HG03280 (cell line): Measurements from ENCODE around the gene POU5F2.

ENCODE experiments used
- ATAC-seq: cut with Tn5 transposase; IDR thresholded peaks from one replicate; pipeline ENCODE4 v1.9.1; 2021; ENCODE audit warnings: mild to moderate bottlenecking, moderate library complexity; ENCODE audit not compliant: unreplicated experiment

POU5F2 gene

DNA sequence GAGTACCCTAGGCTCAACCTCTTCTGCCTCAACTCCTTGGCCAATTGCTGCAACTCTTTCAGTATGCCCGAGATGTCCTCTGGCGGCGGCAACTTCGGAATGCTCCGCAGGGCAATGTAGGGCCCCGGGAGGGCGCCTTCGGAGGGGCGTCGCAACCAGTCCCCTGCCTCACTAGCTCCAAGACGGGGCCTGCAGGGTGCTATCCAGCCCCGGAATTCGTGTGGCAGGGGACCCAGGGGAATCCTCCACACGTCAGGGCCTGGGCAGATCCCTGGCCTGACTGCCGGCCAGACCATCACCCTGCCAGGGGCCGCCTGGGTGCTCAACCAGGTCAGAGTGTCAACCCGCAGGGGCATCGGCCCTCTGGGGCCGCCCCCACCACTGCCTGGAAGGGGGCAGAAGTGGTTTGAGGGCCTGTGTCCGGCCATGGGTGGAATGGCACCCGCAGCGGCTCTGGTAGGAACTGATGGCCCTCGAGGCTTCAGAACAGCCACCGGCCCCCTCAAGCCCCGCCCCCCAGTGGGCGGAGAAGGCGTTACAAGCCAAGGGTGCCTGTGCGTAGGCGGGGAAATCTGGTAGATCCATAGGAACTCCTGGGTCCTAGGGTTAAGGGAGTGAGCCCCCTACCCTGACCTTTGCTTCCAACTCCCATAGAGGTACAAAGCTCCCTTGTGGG, at the start of gene POU5F2:
Gene POU5F2 (minus strand): TSS at position 465 of the 676 bp plus-strand sequence. CDS start 37 bp downstream, at position 428.
- ATAC-seq, result no peak

DNA sequence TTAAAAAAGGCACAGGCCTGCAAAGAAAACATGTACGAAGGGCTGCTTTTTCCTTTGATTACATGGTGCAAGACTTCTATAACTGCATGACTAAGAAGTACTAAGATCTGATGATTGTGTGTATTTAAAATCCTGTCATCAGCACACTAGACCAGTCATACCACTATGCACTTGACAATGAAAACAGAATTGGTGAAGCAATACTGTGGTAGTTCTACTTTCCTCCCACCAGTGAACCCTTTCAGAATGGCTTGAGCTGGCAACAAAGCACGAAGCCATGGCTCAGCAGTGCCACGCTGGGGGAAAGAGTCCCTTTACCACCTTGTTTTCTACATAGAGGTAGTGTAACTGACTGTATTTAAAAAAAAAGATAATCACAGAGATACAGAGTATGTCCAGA, 49.0 kb upstream of the POU5F2 start:
- no peak for ATAC-seq

DNA sequence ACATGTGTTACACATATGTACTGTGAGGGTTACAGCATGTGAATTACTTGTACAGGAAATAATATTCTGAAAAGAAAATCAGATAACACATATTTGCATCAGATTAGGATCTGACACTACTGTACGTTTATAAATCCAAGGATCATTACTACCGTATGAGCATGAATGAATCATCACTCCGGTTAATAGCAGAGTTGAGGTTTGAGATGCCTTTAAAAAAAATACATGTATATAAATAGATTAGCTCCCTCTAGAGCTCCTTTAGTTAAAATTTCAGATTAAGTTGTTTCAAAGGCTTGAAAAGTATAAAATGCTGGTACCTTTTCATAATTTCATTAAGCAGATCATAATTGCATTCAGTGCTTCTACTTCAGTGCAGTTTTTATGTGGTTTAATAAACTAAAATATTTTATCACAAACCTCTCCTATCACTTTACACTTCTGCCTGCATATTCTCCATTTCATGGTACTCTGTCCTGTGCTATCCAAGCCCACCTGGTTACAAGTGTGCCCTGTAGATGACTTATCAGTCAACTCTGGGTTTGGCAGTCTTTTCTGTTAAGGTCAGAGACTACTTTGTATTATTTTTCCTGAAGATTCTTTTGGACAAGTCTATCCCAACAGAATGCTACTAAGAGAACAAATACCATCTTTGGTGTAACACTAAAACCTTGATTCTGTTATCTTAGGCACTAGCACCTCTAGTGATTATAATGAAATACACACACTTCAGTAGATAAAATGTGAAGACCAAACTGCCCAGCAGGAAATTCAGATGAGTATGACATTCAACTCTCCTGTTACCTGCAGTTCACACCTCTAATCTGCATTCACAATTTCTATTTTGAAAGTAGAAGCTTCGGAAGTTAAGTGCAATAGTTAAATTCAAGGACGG, 48.0 kb upstream of the POU5F2 start:
- ATAC-seq, result no peak

- no peak for ATAC-seq
These were observed 46.2 kb upstream of the POU5F2 start for GRCh38 chr5:93787598-93787997.

- ATAC-seq, result no peak
These were observed 44.1 kb upstream of the POU5F2 start for GRCh38 chr5:93785475-93785874.

GRCh38 chr5:93782978-93783377, 41.6 kb upstream of the POU5F2 start:
- no peak for ATAC-seq

- no peak for ATAC-seq
These were observed 36.2 kb upstream of the POU5F2 start for GRCh38 chr5:93777620-93778019.

DNA sequence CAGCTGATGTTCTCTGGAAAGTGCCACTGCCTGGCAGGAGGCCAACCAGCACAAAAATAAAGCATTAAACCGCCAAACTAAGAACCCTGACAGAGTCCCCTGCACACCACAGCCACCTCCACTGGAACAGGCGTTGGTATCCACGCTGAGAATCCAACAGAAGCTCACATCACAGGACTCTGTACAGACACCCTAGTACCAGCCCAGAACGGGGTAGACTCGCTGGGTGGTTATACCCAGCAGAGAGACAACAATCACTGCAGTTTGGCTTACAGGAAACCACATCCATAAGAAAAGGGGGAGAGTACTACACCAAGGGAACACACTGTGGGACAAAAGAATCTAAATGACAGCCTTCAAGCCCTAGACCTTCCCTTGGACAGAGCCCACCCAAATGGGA, 15.0 kb upstream of the POU5F2 start:
- no peak for ATAC-seq

DNA sequence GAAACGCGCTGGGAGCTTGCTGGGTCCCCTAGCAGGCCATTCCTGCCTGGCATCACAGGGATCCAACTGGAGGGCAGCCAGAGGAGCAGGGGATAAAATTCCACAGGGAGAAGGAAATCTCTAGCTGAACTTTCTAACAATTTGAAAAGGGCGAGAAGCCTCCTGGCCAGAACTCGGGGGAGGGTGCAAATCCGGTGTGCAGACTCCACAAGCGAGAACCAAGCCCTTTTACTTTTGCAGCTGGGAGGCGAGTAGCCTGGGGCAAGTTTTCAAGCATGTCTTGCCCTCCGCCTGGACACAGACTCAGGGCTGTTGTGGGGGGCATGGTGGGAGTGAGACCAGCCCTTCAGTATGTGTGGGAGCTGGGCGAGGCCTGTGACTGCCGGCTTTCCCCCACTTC, 14.3 kb upstream of the POU5F2 start:
- no peak for ATAC-seq

- no peak for ATAC-seq
These were observed 7.5 kb upstream of the POU5F2 start for GRCh38 chr5:93748875-93749397.

DNA sequence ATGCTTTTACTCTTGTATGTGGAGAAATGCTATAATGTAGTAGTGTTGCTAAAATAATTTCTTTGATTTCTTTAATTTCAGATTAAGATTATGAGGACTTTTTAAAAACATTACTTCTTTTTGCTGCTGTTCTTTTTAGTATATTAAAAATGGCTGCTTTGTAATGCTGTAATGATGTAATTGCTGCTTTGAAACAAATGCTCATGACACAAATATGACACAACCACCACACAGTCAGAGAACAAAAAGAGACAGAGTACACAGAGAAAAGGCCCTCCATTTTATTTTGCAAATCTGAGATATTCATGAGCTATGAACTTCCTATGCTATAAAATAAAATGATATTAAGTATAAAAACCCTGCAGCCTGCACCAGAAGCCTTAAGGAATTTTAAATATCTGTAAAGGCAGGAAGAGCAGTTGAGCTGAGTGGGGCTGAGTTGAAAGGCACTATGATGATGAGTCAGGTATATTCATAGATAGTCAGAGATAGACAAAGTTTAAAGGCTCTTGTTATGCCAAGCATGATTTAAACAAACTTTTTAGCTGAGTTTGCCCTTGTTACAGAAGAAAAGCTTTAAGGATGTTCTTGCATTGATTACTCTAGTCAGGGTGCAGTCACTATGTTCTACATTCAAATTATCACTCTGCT, 5.1 kb upstream of the POU5F2 start:
- no peak for ATAC-seq

GRCh38 chr5:93736284-93736683, 5.1 kb downstream of the POU5F2 start:
- ATAC-seq, result no peak

- no peak for ATAC-seq
These were observed 6.0 kb downstream of the POU5F2 start for GRCh38 chr5:93735378-93735777.

DNA sequence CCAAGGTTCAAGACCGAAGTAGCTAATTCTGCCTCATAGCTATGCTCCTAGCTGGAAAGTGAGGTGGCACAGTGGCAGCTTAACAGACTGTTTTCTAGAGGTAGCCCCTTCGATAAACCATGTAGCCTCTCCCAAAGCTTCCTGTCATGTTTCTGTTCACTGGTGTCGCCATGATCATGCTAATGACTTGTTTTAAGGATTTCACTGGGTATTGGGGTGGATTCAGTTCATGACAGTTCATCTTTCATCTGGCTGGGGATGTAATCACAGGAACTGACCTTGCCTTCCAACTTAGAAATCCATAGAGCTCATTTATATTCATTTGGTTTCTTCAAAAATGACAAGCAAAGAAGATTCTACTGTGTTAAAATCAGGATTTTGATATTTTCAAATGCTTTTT, 9.4 kb downstream of the POU5F2 start:
- ATAC-seq, result no peak

GRCh38 chr5:93726595-93726994, 14.8 kb downstream of the POU5F2 start:
- ATAC-seq, result no peak

- no peak for ATAC-seq
These were observed 16.6 kb downstream of the POU5F2 start for GRCh38 chr5:93724791-93725190.

GRCh38 chr5:93723681-93724080, 17.7 kb downstream of the POU5F2 start:
- ATAC-seq, result no peak

DNA sequence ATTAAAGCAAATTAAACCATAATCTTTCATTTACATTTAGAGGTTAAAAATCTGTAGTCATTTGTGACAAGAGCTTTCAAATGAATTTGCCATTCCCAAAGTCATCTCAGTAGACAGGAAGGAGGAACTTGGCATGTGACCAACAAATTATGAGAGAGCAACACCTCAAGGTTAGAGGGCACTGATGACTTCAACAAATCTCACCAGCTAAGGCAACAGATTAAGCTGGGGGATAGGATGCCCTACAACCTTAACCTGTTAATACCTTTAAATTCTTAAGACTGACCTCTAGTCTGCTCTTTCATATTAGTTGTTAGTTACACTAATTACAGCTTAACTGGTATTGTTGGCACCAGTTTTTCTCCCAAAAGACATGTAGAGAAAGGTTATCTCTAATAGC, 18.4 kb downstream of the POU5F2 start:
- ATAC-seq, result no peak

DNA sequence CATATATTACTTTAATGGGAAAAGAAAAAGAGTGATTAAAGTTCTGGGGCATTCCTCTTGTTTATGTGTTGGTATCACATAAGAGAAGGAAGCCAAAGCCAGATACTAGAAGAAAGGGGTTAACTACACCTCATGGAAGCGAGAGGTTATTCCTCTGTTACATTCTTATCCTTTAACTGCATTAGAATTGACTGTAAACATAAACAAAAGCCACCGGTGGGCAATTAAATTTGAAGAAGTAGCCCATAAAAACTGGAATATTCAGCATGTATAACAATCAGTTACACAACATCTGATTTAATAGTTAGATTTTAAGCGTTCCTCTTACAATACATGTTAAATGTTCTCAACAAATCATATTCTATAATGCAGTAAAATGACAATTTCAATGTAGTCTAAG, 18.8 kb downstream of the POU5F2 start:
- ATAC-seq, result no peak

DNA sequence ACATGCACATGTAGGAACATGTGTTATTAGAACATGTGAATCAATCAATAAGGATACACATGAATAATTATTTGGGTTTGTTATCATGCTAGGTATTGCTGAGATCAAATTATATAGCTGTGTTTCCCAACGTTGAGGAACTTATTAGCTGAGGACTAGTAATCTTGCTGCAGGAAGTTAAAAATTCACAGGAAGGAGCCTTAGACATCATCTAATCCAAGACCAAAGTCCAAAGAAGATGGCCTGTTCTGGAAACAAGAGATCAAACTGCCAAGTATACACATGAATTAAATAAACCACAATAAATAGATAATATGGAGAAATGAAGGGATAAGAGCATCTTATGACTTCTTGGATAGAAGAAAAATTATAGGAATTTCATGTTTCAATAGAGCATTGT, 19.9 kb downstream of the POU5F2 start:
- ATAC-seq, result no peak

DNA sequence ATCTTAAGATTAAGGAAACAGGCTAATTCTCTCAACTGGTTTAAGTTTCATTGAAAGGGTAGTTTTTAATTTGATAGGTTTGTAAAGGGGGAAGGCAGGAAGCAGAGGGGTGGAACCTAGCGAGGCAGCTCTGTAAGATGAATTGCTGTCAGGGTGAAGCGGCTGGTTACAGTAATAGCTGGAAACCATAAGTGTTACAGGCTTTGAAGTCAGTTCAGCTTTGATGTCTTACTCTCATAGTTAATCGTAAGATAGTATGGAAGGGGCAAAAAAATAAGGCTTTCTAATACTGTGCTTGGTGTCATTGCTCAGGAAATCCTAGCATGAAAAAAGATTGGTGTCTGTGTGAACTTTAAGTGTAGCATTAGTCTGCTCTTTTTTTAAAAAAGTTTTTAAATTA, 20.3 kb downstream of the POU5F2 start:
- no peak for ATAC-seq

GRCh38 chr5:93717162-93717561, 24.2 kb downstream of the POU5F2 start:
- ATAC-seq, result no peak
